ENCODE data around the gene THRB. TPM values are rescaled to one million over a fixed set of nuclear protein-coding genes. Genes with fewer than 3 reads are reported as not detected.

THRB gene
- total RNA-seq, 4 donors from 2014 or later = 9.8 to 52.4 (median 31.3) TPM

DNA sequence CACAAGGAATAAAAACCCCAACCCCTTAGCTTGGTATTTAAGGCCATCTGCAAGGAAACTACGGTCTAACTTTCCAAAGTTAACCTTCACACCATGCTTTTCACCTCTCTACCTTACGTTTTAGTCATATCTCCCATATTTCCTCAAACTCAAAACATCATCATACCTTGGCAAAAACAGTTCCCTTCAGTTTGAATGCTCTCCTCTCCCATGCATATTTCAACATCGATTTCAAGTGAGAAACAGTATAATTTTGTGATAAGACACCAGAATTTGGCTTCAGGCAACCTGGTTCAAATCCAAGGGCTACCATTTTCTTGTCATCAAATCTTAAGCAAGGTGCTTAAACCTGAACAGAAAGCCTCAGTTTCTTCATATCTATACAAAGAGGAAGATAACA is 108.2 kb downstream of the THRB start:
- TF ChIP-seq, protein P1, sequence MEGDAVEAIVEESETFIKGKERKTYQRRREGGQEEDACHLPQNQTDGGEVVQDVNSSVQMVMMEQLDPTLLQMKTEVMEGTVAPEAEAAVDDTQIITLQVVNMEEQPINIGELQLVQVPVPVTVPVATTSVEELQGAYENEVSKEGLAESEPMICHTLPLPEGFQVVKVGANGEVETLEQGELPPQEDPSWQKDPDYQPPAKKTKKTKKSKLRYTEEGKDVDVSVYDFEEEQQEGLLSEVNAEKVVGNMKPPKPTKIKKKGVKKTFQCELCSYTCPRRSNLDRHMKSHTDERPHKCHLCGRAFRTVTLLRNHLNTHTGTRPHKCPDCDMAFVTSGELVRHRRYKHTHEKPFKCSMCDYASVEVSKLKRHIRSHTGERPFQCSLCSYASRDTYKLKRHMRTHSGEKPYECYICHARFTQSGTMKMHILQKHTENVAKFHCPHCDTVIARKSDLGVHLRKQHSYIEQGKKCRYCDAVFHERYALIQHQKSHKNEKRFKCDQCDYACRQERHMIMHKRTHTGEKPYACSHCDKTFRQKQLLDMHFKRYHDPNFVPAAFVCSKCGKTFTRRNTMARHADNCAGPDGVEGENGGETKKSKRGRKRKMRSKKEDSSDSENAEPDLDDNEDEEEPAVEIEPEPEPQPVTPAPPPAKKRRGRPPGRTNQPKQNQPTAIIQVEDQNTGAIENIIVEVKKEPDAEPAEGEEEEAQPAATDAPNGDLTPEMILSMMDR (IDR thresholded peaks at IDR 0.05) = no peak
- TF ChIP-seq EP300 (IDR thresholded peaks at IDR 0.05; ENCODE audit: low read depth) = no peak
- H3K4me3 ChIP-seq = no peak overlapping the region
- in situ Hi-C loops (cut with MboI; ENCODE audit: low pct_ligation_motif_present in 1 of 4, low pct_unique_long_range_greater_than_20kb in 1 of 4, low sequenced_read_pairs in 3 of 4) = no loop called here
- H3K27ac ChIP-seq = no peak overlapping the region
- H3K27me3 ChIP-seq = no peaks in the 10 kb centered on the region
- DNase-seq = no peak
- WGBS, 2 donors (ENCODE audit: low coverage in 1 of 2) = 80 to 81% methylated on average over 3 of the region's 3 CpGs
- peaks cover 12 to 33% (median 23%) of the 10 kb centered on the region in 4 donors for H3K4me1 ChIP-seq
- H3K36me3 ChIP-seq = no peaks in the 10 kb centered on the region
- intact Hi-C loops (cut with DNase I; ENCODE audit: low total_unique reads) = no loop called here
- H3K9me3 ChIP-seq = no peaks in the 10 kb centered on the region

DNA sequence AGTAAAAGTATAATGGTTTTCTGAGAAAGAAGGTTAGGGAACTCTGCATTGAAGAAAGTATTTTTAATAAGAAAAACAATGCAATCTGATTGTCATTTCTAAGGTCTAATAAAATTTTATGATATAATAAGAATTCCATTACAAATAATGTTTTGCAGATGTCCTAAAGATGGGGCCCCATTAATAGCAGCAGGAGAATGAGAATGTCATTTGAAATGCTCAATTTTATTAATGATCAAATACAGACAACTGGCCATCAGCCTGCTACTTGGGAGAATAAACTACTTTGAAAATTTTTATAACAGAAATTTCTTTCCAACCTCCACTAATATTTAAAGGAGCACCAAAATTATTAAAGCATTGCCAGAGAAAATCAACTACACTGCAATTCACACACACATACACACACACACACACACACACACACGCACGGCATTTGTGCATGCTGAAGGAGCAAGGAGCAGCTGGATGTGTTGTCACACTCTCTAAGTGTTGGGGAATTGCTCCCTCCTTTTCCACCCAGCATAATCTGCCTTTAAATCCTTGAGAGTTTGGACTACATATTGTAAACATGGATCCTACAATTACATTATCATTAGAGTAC is 109.5 kb downstream of the THRB start:
- H3K9me3 ChIP-seq = no peaks in the 10 kb centered on the region
- H3K4me1 ChIP-seq = peaks cover 8 to 21% (median 16%) of the 10 kb centered on the region in 4 donors
- no peak overlapping the region for H3K4me3 ChIP-seq
- 82% methylated on average over 2 of the region's 2 CpGs; no CpG with 5 or more reads in 1 of the 2 donors for WGBS, 2 donors (ENCODE audit: low coverage in 1 of 2)
- no peaks in the 10 kb centered on the region for H3K27me3 ChIP-seq
- no peak for TF ChIP-seq EP300 (IDR thresholded peaks at IDR 0.05; ENCODE audit: low read depth)
- TF ChIP-seq, protein P1 (IDR thresholded peaks at IDR 0.05) = no peak
- no peaks in the 10 kb centered on the region for H3K36me3 ChIP-seq
- H3K27ac ChIP-seq = no peak overlapping the region
- intact Hi-C loops (cut with DNase I; ENCODE audit: low total_unique reads) = no loop called here
- in situ Hi-C loops (cut with MboI; ENCODE audit: low pct_ligation_motif_present in 1 of 4, low pct_unique_long_range_greater_than_20kb in 1 of 4, low sequenced_read_pairs in 3 of 4) = no loop called here
- DNase-seq = no peak

DNA sequence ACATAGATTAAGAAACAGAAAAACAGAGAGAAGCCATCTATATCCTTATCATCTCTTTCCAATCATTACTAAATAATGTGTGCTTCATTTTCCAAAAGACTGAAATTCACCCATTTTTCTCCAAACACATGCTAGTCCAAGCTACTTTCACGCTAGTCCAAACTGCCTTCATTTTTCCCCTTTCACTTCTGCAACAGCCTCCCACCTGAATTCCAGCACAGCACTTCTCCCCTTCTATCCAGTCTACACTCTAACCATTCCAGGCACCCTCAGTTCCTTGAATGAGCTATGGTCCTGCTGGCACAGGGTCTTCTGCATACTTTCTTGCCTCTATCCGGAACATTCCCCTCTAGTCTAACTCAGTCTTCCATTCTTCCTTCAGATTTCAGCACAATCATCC is 112.0 kb downstream of the THRB start:
- no peak for TF ChIP-seq POLR2A (IDR thresholded peaks at IDR 0.05)
- TF ChIP-seq POLR2AphosphoS5 (IDR thresholded peaks at IDR 0.05) = no peak
- TF ChIP-seq EP300 (IDR thresholded peaks at IDR 0.05; ENCODE audit: low read depth) = no peak
- TF ChIP-seq, protein P1 (IDR thresholded peaks at IDR 0.05) = no peak
- no peaks in the 10 kb centered on the region for H3K27me3 ChIP-seq
- DNase-seq = no peak
- H3K4me1 ChIP-seq = peaks cover 0 to 13% (median 3%) of the 10 kb centered on the region in 4 donors
- no peak overlapping the region for H3K4me3 ChIP-seq
- H3K9me3 ChIP-seq = no peaks in the 10 kb centered on the region
- intact Hi-C loops (cut with DNase I; ENCODE audit: low total_unique reads) (no loop called here), in situ Hi-C loops (cut with MboI; ENCODE audit: low pct_ligation_motif_present in 1 of 4, low pct_unique_long_range_greater_than_20kb in 1 of 4, low sequenced_read_pairs in 3 of 4) (no loop called here)
- no peaks in the 10 kb centered on the region for H3K36me3 ChIP-seq
- WGBS, 2 donors (ENCODE audit: low coverage in 1 of 2) = 88% methylated on average over 2 of the region's 2 CpGs
- no peak overlapping the region for H3K27ac ChIP-seq

DNA sequence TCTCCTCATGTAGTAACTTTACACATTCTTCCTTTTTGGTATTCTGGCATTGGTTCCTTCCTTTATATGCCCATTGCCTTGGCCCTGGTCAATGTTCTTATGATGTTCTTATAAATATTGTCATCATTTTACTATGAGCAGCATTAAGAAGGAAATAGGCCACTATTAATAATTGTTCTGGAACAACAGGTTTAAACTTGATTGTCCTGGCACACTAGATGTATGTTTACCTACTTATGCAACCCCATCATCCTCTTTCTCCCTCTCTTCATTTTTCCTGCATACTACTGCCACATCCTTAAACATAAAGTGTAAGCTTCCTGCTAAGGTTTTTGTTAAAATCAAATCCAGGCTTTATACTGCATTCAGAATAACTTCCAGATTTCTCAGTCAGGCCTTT is 114.7 kb downstream of the THRB start:
- TF ChIP-seq EP300 (IDR thresholded peaks at IDR 0.05; ENCODE audit: low read depth) = no peak
- TF ChIP-seq, protein P1 (IDR thresholded peaks at IDR 0.05) = no peak
- no peak for TF ChIP-seq POLR2A (IDR thresholded peaks at IDR 0.05)
- no peak for TF ChIP-seq POLR2AphosphoS5 (IDR thresholded peaks at IDR 0.05)
- intact Hi-C loops (cut with DNase I; ENCODE audit: low total_unique reads) (loop anchor here (10.0 kb wide), 1 partner anchor 85 kb away; no protein-coding TSS in a partner anchor), in situ Hi-C loops (cut with MboI; ENCODE audit: low pct_ligation_motif_present in 1 of 4, low pct_unique_long_range_greater_than_20kb in 1 of 4, low sequenced_read_pairs in 3 of 4) (no loop called here)
- H3K4me1 ChIP-seq = peaks cover 9 to 31% (median 15%) of the 10 kb centered on the region in 4 donors
- DNase-seq = no peak
- no peaks in the 10 kb centered on the region for H3K36me3 ChIP-seq
- no peaks in the 10 kb centered on the region for H3K9me3 ChIP-seq
- H3K27ac ChIP-seq = no peak overlapping the region
- no peaks in the 10 kb centered on the region for H3K27me3 ChIP-seq
- H3K4me3 ChIP-seq = no peak overlapping the region
